H1 (cell line): ENCODE results near the gene SOX15. TPM values are rescaled to one million over a fixed set of nuclear protein-coding genes. Genes with fewer than 3 reads are reported as not detected.
A peak's percentile ranks its signal among the peaks of the same experiment; 100 is the strongest.

Experiments used
- ATF3 ChIP-seq: IDR thresholded peaks from 2 replicates; pipeline ENCODE4 v1.6.1; 2011; ENCODE audit warnings: low read depth, mild to moderate bottlenecking, low read length; ENCODE audit not compliant: insufficient read depth
- BACH1 ChIP-seq: IDR thresholded peaks from 2 replicates; pipeline ENCODE4 v1.6.1; 2012; ENCODE audit warnings: low read length, improper control_type of control experiment
- BCL11A ChIP-seq, 2 experiments: IDR thresholded peaks; one replicate each; pipeline ENCODE4 v1.6.1; 2011; ENCODE audit warnings: low read depth in 2 of 2, low read length in 2 of 2, mild to moderate bottlenecking in 2 of 2
- CHD1 ChIP-seq: IDR thresholded peaks from 2 replicates; pipeline ENCODE4 v1.6.1; 2012; ENCODE audit warnings: low read depth, low read length, improper control_type of control experiment
- E2F6 ChIP-seq: IDR thresholded peaks from 2 replicates; pipeline ENCODE4 v1.6.1; 2012; ENCODE audit warnings: inconsistent platforms
- KDM1A ChIP-seq: fragments of 200-600, 300-600 bp; sonication (generic); IDR thresholded peaks from 2 replicates; pipeline ENCODE4 v1.7.1; 2016; ENCODE audit warnings: mild to moderate bottlenecking, low read length, borderline replicate concordance
- RAD21 ChIP-seq, 2 experiments: IDR thresholded peaks in 1 of 2; conservative IDR thresholded peaks in 1 of 2; 2 replicates each; pipeline ENCODE4 v1.6.1; 2011; ENCODE audit warnings: low read depth in 2 of 2, low read length in 2 of 2, improper control_type of control experiment in 1 of 2, inconsistent platforms in 1 of 2, mild to moderate bottlenecking in 1 of 2, moderate library complexity in 1 of 2
- polyA plus RNA-seq, 7 experiments: library from polyadenylated mRNA; depleted of rRNA in 3 of 7; stranded (reverse) in 5 of 7; unstranded in 2 of 7; fragments of >200 nt in 5 of 7; fragments of 200-250 nt in 2 of 7; gene quantifications; 1 replicate in 5 of 7; 2 replicates in 1 of 7; 4 replicates in 1 of 7; pipeline versions ENCODE4 v1.2.1 to v1.2.3, GENCODE V29; 2011 to 2013; ENCODE audit warnings: missing spikeins in 2 of 7, mixed read lengths in 2 of 7
- total RNA-seq: library from RNA; stranded (reverse); fragmentation: NEBNext Ultra II Directional; extraction: Animal tissue kit (Norgen Biotek cat#: 25700); gene quantifications from 2 replicates; pipeline ENCODE4 v1.2.1, GENCODE V29; 2021
- TF ChIP-seq, protein P1 (sequence below): fragments of 300-600 bp; sonication (generic); IDR thresholded peaks from 2 replicates; pipeline ENCODE4 v1.7.1; 2012; ENCODE audit warnings: low read length, moderate library complexity, mild to moderate bottlenecking, inconsistent platforms; ENCODE audit not compliant: insufficient replicate concordance

The SOX15 gene
- total and polyA plus RNA-seq, 2 of the 8 experiments (the other 6 are each of a cell fraction or from before 2014, with no cell fraction given) = 14.3 to 26.8 TPM

DNA sequence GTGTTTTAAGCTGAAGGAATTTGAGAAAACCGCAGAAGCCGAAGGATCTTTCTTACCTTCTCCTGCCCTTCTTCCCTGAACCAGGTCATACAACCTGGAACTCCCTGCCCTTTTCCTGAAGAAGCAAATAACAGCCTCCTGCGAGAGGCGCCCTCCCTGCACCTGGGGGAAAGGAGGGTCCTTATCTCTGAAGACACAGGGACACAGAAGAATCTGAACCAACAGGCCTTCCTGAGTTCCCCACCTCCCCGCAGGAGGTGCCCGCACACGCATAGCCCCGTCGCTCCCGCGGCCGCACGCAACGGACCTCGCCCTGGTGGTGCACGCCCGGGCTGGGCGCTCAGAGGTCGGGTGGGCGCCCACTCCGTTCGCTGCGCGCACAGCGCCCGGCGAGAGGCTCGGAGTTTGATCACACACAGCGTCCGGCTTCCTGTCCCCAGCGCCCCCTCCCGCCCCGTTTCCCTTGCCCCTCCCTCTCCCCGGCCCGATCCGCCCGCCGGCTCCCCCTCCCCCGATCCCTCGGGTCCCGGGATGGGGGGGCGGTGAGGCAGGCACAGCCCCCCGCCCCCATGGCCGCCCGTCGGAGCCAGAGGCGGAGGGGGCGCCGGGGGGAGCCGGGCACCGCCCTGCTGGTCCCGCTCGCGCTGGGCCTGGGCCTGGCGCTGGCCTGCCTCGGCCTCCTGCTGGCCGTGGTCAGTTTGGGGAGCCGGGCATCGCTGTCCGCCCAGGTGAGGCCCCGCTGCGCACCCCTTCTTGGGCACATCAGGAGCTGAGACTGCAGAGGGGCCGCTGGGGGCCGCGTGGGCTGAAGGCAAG is 41.1 kb downstream of the SOX15 start, which contains the start of gene TNFSF12 (continued):
- 0 out of 2 replicates have a peak, but pooled peaks have one; percentile 13 for TF ChIP-seq BACH1
- no peak for TF ChIP-seq ATF3
- no peak for TF ChIP-seq BCL11A (IDR thresholded peaks at IDR 0.05; ENCODE audit: low read depth in 2 of 2, low read length in 2 of 2)
- no peak for TF ChIP-seq KDM1A
- TF ChIP-seq, protein P1, sequence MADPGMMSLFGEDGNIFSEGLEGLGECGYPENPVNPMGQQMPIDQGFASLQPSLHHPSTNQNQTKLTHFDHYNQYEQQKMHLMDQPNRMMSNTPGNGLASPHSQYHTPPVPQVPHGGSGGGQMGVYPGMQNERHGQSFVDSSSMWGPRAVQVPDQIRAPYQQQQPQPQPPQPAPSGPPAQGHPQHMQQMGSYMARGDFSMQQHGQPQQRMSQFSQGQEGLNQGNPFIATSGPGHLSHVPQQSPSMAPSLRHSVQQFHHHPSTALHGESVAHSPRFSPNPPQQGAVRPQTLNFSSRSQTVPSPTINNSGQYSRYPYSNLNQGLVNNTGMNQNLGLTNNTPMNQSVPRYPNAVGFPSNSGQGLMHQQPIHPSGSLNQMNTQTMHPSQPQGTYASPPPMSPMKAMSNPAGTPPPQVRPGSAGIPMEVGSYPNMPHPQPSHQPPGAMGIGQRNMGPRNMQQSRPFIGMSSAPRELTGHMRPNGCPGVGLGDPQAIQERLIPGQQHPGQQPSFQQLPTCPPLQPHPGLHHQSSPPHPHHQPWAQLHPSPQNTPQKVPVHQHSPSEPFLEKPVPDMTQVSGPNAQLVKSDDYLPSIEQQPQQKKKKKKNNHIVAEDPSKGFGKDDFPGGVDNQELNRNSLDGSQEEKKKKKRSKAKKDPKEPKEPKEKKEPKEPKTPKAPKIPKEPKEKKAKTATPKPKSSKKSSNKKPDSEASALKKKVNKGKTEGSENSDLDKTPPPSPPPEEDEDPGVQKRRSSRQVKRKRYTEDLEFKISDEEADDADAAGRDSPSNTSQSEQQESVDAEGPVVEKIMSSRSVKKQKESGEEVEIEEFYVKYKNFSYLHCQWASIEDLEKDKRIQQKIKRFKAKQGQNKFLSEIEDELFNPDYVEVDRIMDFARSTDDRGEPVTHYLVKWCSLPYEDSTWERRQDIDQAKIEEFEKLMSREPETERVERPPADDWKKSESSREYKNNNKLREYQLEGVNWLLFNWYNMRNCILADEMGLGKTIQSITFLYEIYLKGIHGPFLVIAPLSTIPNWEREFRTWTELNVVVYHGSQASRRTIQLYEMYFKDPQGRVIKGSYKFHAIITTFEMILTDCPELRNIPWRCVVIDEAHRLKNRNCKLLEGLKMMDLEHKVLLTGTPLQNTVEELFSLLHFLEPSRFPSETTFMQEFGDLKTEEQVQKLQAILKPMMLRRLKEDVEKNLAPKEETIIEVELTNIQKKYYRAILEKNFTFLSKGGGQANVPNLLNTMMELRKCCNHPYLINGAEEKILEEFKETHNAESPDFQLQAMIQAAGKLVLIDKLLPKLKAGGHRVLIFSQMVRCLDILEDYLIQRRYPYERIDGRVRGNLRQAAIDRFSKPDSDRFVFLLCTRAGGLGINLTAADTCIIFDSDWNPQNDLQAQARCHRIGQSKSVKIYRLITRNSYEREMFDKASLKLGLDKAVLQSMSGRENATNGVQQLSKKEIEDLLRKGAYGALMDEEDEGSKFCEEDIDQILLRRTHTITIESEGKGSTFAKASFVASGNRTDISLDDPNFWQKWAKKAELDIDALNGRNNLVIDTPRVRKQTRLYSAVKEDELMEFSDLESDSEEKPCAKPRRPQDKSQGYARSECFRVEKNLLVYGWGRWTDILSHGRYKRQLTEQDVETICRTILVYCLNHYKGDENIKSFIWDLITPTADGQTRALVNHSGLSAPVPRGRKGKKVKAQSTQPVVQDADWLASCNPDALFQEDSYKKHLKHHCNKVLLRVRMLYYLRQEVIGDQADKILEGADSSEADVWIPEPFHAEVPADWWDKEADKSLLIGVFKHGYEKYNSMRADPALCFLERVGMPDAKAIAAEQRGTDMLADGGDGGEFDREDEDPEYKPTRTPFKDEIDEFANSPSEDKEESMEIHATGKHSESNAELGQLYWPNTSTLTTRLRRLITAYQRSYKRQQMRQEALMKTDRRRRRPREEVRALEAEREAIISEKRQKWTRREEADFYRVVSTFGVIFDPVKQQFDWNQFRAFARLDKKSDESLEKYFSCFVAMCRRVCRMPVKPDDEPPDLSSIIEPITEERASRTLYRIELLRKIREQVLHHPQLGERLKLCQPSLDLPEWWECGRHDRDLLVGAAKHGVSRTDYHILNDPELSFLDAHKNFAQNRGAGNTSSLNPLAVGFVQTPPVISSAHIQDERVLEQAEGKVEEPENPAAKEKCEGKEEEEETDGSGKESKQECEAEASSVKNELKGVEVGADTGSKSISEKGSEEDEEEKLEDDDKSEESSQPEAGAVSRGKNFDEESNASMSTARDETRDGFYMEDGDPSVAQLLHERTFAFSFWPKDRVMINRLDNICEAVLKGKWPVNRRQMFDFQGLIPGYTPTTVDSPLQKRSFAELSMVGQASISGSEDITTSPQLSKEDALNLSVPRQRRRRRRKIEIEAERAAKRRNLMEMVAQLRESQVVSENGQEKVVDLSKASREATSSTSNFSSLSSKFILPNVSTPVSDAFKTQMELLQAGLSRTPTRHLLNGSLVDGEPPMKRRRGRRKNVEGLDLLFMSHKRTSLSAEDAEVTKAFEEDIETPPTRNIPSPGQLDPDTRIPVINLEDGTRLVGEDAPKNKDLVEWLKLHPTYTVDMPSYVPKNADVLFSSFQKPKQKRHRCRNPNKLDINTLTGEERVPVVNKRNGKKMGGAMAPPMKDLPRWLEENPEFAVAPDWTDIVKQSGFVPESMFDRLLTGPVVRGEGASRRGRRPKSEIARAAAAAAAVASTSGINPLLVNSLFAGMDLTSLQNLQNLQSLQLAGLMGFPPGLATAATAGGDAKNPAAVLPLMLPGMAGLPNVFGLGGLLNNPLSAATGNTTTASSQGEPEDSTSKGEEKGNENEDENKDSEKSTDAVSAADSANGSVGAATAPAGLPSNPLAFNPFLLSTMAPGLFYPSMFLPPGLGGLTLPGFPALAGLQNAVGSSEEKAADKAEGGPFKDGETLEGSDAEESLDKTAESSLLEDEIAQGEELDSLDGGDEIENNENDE = no peak
- 0 out of 4 replicates have a peak, but pooled peaks of 1 of the 2 experiments have one; percentile 7 for TF ChIP-seq RAD21 (IDR thresholded peaks at IDR 0.05 in 1 of 2, conservative IDR thresholded peaks at IDR 0.05 in 1 of 2; ENCODE audit: low read depth in 2 of 2, low read length in 2 of 2)
- no peak for TF ChIP-seq CHD1
- no peak for TF ChIP-seq E2F6
